DND-41 (cell line): ENCODE results near the gene ASTE1.

Source experiments
- ATAC-seq: fragments of 200-7000 bp; cut with Tn5 transposase; 3 replicates; pipeline ENCODE4 v1.9.1; 2021; ENCODE audit warnings: low read depth; ENCODE audit not compliant: insufficient read depth
- DNase-seq: peaks from one replicate; pipeline ENCODE4 v3.0.0-alpha.2; 2020
- H2AFZ ChIP-seq: 2 replicates; pipeline ENCODE4 v1.6.0; 2012; ENCODE audit warnings: low read depth, low read length
- H3K27ac ChIP-seq: 2 replicates; pipeline ENCODE4 v1.5.1; 2012; ENCODE audit warnings: low read length, inconsistent platforms
- H3K27me3 ChIP-seq: fragments of 200-600 bp; sonication (generic); 2 replicates; pipeline ENCODE4 v1.6.0; 2012; ENCODE audit warnings: low read length, mild to moderate bottlenecking, inconsistent platforms; ENCODE audit not compliant: insufficient read depth, poor library complexity
- H3K36me3 ChIP-seq: 2 replicates; pipeline ENCODE4 v1.5.1; 2012; ENCODE audit warnings: low read length, inconsistent platforms; ENCODE audit not compliant: insufficient read depth
- H3K4me1 ChIP-seq: 2 replicates; pipeline ENCODE4 v1.5.1; 2012; ENCODE audit warnings: mild to moderate bottlenecking, low read length; ENCODE audit not compliant: insufficient read depth
- H3K4me2 ChIP-seq: 2 replicates; pipeline ENCODE4 v1.6.0; 2012; ENCODE audit warnings: mild to moderate bottlenecking, moderate library complexity, low read length, inconsistent platforms; ENCODE audit not compliant: insufficient read depth
- H3K4me3 ChIP-seq, 2 experiments: fragments of 200-600 bp in 1 of 2; shearing (Covaris generic) in 1 of 2; 2 replicates each; pipeline ENCODE4 v1.5.1; 2012 to 2016; ENCODE audit warnings: inconsistent platforms in 2 of 2, low read length in 2 of 2, mild to moderate bottlenecking in 2 of 2, low read depth in 1 of 2, moderate library complexity in 1 of 2
- H3K79me2 ChIP-seq: 2 replicates; pipeline ENCODE4 v1.6.0; 2012; ENCODE audit warnings: low read length, inconsistent platforms; ENCODE audit not compliant: insufficient read depth
- H3K9ac ChIP-seq: 2 replicates; pipeline ENCODE4 v1.6.0; 2012; ENCODE audit warnings: low read depth, mild to moderate bottlenecking, inconsistent platforms, low read length, moderate library complexity
- H3K9me3 ChIP-seq: 2 replicates; pipeline ENCODE4 v1.5.1; 2012; ENCODE audit warnings: low read length, moderate library complexity, mild to moderate bottlenecking, inconsistent platforms; ENCODE audit not compliant: insufficient read depth, severe bottlenecking
- H4K20me1 ChIP-seq: 2 replicates; pipeline ENCODE4 v1.6.0; 2012; ENCODE audit warnings: low read length; ENCODE audit not compliant: insufficient read depth
- CTCF ChIP-seq: IDR thresholded peaks from 2 replicates; pipeline ENCODE4 v1.5.1; 2012; ENCODE audit warnings: borderline replicate concordance, low read length, moderate library complexity, mild to moderate bottlenecking; ENCODE audit not compliant: poor library complexity, severe bottlenecking; ENCODE audit errors: extremely low read depth
- EZH2 ChIP-seq: IDR thresholded peaks from 3 replicates; pipeline ENCODE4 v1.6.1; 2012; ENCODE audit warnings: borderline replicate concordance, low read depth, mild to moderate bottlenecking, moderate library complexity, low read length, inconsistent platforms; ENCODE audit not compliant: severe bottlenecking

ASTE1 gene

DNA sequence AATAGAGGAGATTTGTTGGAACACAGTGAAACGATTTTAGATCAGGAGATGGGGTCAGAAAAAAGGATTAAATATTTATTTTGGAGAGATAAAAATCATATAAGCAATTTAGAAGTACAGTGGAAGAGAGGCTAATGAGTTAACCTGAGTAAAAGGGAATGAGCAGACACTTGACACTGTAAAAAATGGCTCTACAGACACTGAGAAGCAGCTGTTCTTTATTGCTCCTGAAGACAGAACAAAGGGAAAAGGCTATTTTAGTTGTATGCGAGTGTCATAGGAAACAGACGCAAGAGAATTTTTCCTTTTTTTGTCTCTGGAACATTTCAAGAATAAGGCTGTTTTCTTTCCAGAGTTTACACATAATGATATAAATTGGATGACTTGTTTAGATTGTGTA is 34.3 kb downstream of the ASTE1 start:
- Histone ChIP-seq H4K20me1 (no peaks in the 10 kb centered on the region), H3K4me3 (no peak overlapping the region), H3K36me3 (peaks cover 49% of the 10 kb centered on the region; the same call in 1 of the 2 replicates), H3K79me2 (no peaks in the 10 kb centered on the region), H2AFZ (no peak overlapping the region), H3K9me3 (no peaks in the 10 kb centered on the region), H3K27ac (no peak overlapping the region), H3K27me3 (no peaks in the 10 kb centered on the region), H3K4me1 (no peaks in the 10 kb centered on the region; the same call in 1 of the 2 replicates), H3K4me2 (no peak overlapping the region), H3K9ac (no peak overlapping the region)
- DNase-seq, result no peak
- no peak for ATAC-seq
- TF ChIP-seq EZH2 (no peak), CTCF (no peak)

DNA sequence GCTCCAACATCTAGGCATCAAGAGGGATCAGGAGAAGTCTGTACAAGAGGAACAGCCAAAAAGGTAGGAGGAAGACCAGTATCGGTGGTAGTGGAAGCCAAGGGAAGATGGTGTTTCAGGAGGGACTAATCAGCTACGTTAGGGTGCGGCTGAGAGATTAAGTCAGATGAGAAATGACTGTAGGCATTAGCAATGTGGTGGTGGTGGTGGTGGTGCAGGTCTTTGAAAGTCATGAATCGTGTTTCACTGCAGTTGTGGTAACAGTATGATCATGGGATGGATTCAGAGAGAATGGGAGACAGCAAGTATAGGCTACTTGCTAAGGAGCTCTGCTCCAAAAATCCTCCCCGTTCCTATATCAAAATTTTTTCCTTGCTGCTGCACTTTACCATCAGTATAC is 35.5 kb downstream of the ASTE1 start:
- Histone ChIP-seq H3K79me2 (no peaks in the 10 kb centered on the region), H3K27me3 (no peaks in the 10 kb centered on the region), H2AFZ (no peak overlapping the region), H4K20me1 (no peaks in the 10 kb centered on the region), H3K36me3 (peaks cover 43% of the 10 kb centered on the region; the same call in 1 of the 2 replicates), H3K9me3 (no peaks in the 10 kb centered on the region), H3K4me1 (no peaks in the 10 kb centered on the region; the same call in 1 of the 2 replicates), H3K9ac (no peak overlapping the region), H3K4me3 (no peak overlapping the region), H3K4me2 (no peak overlapping the region), H3K27ac (no peak overlapping the region)
- ATAC-seq (no peak), DNase-seq (no peak)
- no peak for TF ChIP-seq CTCF
- no peak for TF ChIP-seq EZH2

GRCh38 chr3:130990282-130990681 is 36.3 kb downstream of the ASTE1 start:
- Histone ChIP-seq H3K4me1 (no peaks in the 10 kb centered on the region; the same call in 1 of the 2 replicates), H2AFZ (no peak overlapping the region), H3K79me2 (no peaks in the 10 kb centered on the region), H3K9ac (no peak overlapping the region), H3K36me3 (peaks cover 35% of the 10 kb centered on the region; the same call in 1 of the 2 replicates), H3K9me3 (no peaks in the 10 kb centered on the region), H3K27me3 (no peaks in the 10 kb centered on the region), H3K4me3 (no peak overlapping the region), H4K20me1 (no peaks in the 10 kb centered on the region), H3K27ac (no peak overlapping the region), H3K4me2 (no peak overlapping the region)
- DNase-seq, result no peak
- TF ChIP-seq EZH2 (no peak), CTCF (no peak)
- ATAC-seq, result no peak

GRCh38 chr3:130981469-130981868 is 45.2 kb downstream of the ASTE1 start:
- ATAC-seq (no peak), DNase-seq (no peak)
- H3K9ac ChIP-seq, result no peak overlapping the region
- no peaks in the 10 kb centered on the region for H3K79me2 ChIP-seq
- no peak for TF ChIP-seq CTCF
- no peak for TF ChIP-seq EZH2
- no peak overlapping the region for H3K4me3 ChIP-seq
- H3K9me3 ChIP-seq, result no peaks in the 10 kb centered on the region
- no peak overlapping the region for H3K27ac ChIP-seq
- H3K4me2 ChIP-seq, result no peak overlapping the region
- H2AFZ ChIP-seq, result no peak overlapping the region
- H4K20me1 ChIP-seq, result no peaks in the 10 kb centered on the region
- no peaks in the 10 kb centered on the region for H3K27me3 ChIP-seq
- H3K4me1 ChIP-seq, result no peaks in the 10 kb centered on the region
- peaks cover 22% of the 10 kb centered on the region for H3K36me3 ChIP-seq
